ENCODE results near the gene TRIM59.

DNA sequence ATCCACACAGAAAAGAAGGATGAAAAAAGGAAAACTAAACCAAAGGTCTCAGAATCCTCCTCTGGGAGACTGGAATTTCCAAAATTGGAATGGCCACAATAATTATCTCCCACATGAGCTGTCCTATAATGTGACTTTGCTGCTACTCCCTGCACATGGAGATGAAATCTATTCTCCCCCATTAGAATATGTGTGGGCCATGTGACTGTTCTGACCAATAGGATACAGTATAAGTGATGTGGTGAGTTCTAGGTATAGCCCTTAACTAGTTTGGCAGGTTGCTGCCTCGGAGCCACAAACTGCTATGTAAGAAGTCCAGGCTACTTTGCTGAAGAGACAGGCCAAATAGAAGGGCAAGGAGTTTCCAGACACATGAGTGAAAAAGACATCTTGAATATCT lies 5.2 kb downstream of the TRIM59 start:
- TF ChIP-seq, protein P1, sequence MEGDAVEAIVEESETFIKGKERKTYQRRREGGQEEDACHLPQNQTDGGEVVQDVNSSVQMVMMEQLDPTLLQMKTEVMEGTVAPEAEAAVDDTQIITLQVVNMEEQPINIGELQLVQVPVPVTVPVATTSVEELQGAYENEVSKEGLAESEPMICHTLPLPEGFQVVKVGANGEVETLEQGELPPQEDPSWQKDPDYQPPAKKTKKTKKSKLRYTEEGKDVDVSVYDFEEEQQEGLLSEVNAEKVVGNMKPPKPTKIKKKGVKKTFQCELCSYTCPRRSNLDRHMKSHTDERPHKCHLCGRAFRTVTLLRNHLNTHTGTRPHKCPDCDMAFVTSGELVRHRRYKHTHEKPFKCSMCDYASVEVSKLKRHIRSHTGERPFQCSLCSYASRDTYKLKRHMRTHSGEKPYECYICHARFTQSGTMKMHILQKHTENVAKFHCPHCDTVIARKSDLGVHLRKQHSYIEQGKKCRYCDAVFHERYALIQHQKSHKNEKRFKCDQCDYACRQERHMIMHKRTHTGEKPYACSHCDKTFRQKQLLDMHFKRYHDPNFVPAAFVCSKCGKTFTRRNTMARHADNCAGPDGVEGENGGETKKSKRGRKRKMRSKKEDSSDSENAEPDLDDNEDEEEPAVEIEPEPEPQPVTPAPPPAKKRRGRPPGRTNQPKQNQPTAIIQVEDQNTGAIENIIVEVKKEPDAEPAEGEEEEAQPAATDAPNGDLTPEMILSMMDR (conservative IDR thresholded peaks at IDR 0.05; ENCODE audit: low read length): no peak
- TF ChIP-seq EZH2phosphoT487 (IDR thresholded peaks at IDR 0.05; ENCODE audit: borderline replicate concordance): no peak
